GM12878 (cell line): Measurements from ENCODE around the gene RBPJ. TPM values are rescaled to one million over a fixed set of nuclear protein-coding genes. Genes with fewer than 3 reads are reported as not detected.

Source experiments
- ATAC-seq: fragments of 200-7000 bp; cut with Tn5 transposase; 3 replicates; pipeline ENCODE4 v1.9.1; 2020; ENCODE audit warnings: mild to moderate bottlenecking, moderate library complexity
- BruUV-seq: library from RNA; stranded (reverse); fragments of 400-500 nt; replicated peaks from 2 replicates; lab custom pipeline; 2021; lab: Mats Ljungman, UMichigan
- CTCF ChIA-PET: fragments of 300-600 bp; sonication (Branson Sonifier 250); formaldehyde crosslinking; extraction: SDS; loops from one replicate; lab custom pipeline; 2021; ENCODE audit warnings: inconsistent platforms; lab: Yijun Ruan, JAX
- POLR2A ChIA-PET: fragments of 350-600 bp; formaldehyde crosslinking; extraction: SDS; loops from one replicate; lab custom pipeline; 2021; ENCODE audit warnings: inconsistent platforms; lab: Charles Lee
- RAD21 ChIA-PET: fragments of 300-600 bp; sonication (Branson Sonifier 250); formaldehyde crosslinking; loops from one replicate; lab custom pipeline; 2023; ENCODE audit warnings: antibody characterized with exemption; ENCODE audit not compliant: unreplicated experiment; lab: Charles Lee
- SMC1A ChIA-PET: fragments of 300-600 bp; sonication (Branson Sonifier 250); formaldehyde crosslinking; loops from one replicate; lab custom pipeline; 2023; ENCODE audit not compliant: unreplicated experiment, uncharacterized antibody; lab: Charles Lee
- DNase-seq: peaks from one replicate; pipeline ENCODE4 v3.0.0-alpha.2; 2011; ENCODE audit warnings: low read depth, low spot score
- FAIRE-seq: peaks from 3 replicates; lab custom pipeline; 2011; peaks lifted over from hg19 to GRCh38; lab: Jason Lieb, UNC
- H2AFZ ChIP-seq: 2 replicates; pipeline ENCODE4 v1.6.0; 2011; ENCODE audit warnings: low read depth, low read length, control low read depth; ENCODE audit not compliant: control insufficient read depth
- H3K27ac ChIP-seq: 2 replicates; pipeline ENCODE4 v1.5.1; 2011; ENCODE audit warnings: control low read depth; ENCODE audit not compliant: control insufficient read depth, insufficient read depth
- H3K27me3 ChIP-seq, 2 experiments: replicated peaks in 1 of 2; 2 replicates each; pipeline versions ENCODE4 v1.6.0 to v1.6.1; 2011; ENCODE audit warnings: low read length in 1 of 2; ENCODE audit not compliant: control insufficient read depth in 2 of 2, insufficient read depth in 2 of 2
- H3K36me3 ChIP-seq, 2 experiments: 2 replicates each; pipeline ENCODE4 v1.5.1; 2011; ENCODE audit warnings: low read length in 1 of 2; ENCODE audit not compliant: control insufficient read depth in 2 of 2, insufficient read depth in 2 of 2
- H3K4me1 ChIP-seq: 2 replicates; pipeline ENCODE4 v1.6.1; 2011; ENCODE audit warnings: mild to moderate bottlenecking, low read length, moderate library complexity, mixed read lengths; ENCODE audit not compliant: control insufficient read depth, insufficient read depth
- H3K4me2 ChIP-seq: 2 replicates; pipeline ENCODE4 v1.6.0; 2011; ENCODE audit warnings: control low read depth; ENCODE audit not compliant: control insufficient read depth, insufficient read depth
- H3K4me3 ChIP-seq: fragments of 200-600 bp; sonication (generic); 2 replicates; pipeline ENCODE4 v1.5.1; 2016
- H3K79me2 ChIP-seq: 2 replicates; pipeline ENCODE4 v1.6.0; 2011; ENCODE audit warnings: low read length; ENCODE audit not compliant: control insufficient read depth, insufficient read depth
- H3K9ac ChIP-seq: 2 replicates; pipeline ENCODE4 v1.8.0; 2011; ENCODE audit warnings: low read length, control low read depth, mixed read lengths; ENCODE audit not compliant: control insufficient read depth, insufficient read depth
- H3K9me3 ChIP-seq: replicated peaks from 3 replicates; pipeline ENCODE4 v1.5.1; 2011; ENCODE audit warnings: mild to moderate bottlenecking, low read length; ENCODE audit not compliant: control insufficient read depth, insufficient read depth
- H4K20me1 ChIP-seq: 2 replicates; pipeline ENCODE4 v1.6.0; 2011; ENCODE audit not compliant: control insufficient read depth, insufficient read depth
- BHLHE40 ChIP-seq, 2 experiments: fragments of 450-650 bp in 1 of 2; IDR thresholded peaks; 2 replicates each; pipeline ENCODE4 v1.6.1; 2011 to 2017; ENCODE audit warnings: low read depth in 2 of 2, borderline replicate concordance in 1 of 2, improper control_type of control experiment in 1 of 2, low read length in 1 of 2, mild to moderate bottlenecking in 1 of 2
- KAT2A ChIP-seq: conservative IDR thresholded peaks from 2 replicates; pipeline ENCODE4 v1.6.1; 2011; ENCODE audit warnings: low read depth, low read length; ENCODE audit not compliant: control insufficient read depth
- SIN3A ChIP-seq: IDR thresholded peaks from 2 replicates; pipeline ENCODE4 v1.6.1; 2012; ENCODE audit warnings: low read depth, low read length, improper control_type of control experiment
- WGBS: methylation state at CpG from one replicate; pipeline ENCODE4 v1.1.6; 2016; ENCODE audit warnings: low lambda C conversion rate; ENCODE audit not compliant: insufficient replicate concordance, insufficient coverage; ENCODE audit errors: missing lambda C conversion rate; 5-methylcytosine and 5-hydroxymethylcytosine counted together
- in situ Hi-C: fragments of 300-500 bp; cut with MboI; formaldehyde crosslinking; loops from 9 replicates; pipeline ENCODE4 v1.14.3; 2018; ENCODE audit warnings: mixed read lengths
- intact Hi-C: fragments of 100-400 bp; cut with micrococcal nuclease; formaldehyde crosslinking; loops from one replicate; pipeline ENCODE4 v1.14.2; 2022; ENCODE audit not compliant: unreplicated experiment
- polyA plus RNA-seq, 11 experiments: library from polyadenylated mRNA; depleted of rRNA in 4 of 11; unstranded in 6 of 11; stranded (reverse) in 5 of 11; fragments of >200 nt; fragmentation: Nextera tagmentation in 4 of 11; fragmentation: Illumina TruSeq in 1 of 11; extraction: Ambion mirVana in 4 of 11; extraction: Trizol in 1 of 11; gene quantifications; 1 replicate in 1 of 11; 2 replicates in 10 of 11; pipeline versions ENCODE4 v1.2.1 to v1.2.3, GENCODE V29; 2011 to 2016; ENCODE audit warnings: inconsistent platforms in 2 of 11, missing spikeins in 2 of 11, low read depth in 1 of 11
- total RNA-seq, 4 experiments: library from RNA; depleted of rRNA in 3 of 4; stranded (reverse); fragments of >200 nt in 3 of 4; fragmentation: Illumina TruSeq in 1 of 4; extraction: Trizol in 1 of 4; gene quantifications; 2 replicates each; pipeline versions ENCODE4 v1.2.1 to v1.2.3, GENCODE V29; 2013 to 2021
- TF ChIP-seq, protein P1 (sequence below): fragments of 450-650 bp; IDR thresholded peaks from 2 replicates; pipeline ENCODE4 v1.6.1; 2017; ENCODE audit warnings: mild to moderate bottlenecking

RBPJ gene
- total and polyA plus RNA-seq, 10 of the 15 experiments (the other 5 are each of a cell fraction or from before 2014, with no cell fraction given), result 24.5 to 87.6 (median 41.6) TPM

GRCh38 chr4:26433556-26433955 lies 112.7 kb downstream of the RBPJ start:
- no peaks in the 10 kb centered on the region for H3K27me3 ChIP-seq
- FAIRE-seq (no peak), ATAC-seq (no peak)
- RAD21 ChIA-PET, result interaction anchor here (1.4 kb wide), 1 partner anchor 351 kb away, joined by 3 read pairs; no protein-coding TSS in a partner anchor
- in situ Hi-C loops, result no loop called here
- intact Hi-C loops, result no loop called here
- SMC1A ChIA-PET, result interaction anchor here (0.8 to 1.1 kb wide), 2 partner anchors 17 to 105 kb away, joined by 3 read pairs; no protein-coding TSS in a partner anchor
- H2AFZ ChIP-seq, result no peak overlapping the region
- no peak overlapping the region for H3K9ac ChIP-seq
- CTCF ChIA-PET, result interaction anchor here (0.8 to 1.4 kb wide), 5 partner anchors 23 to 576 kb away, joined by 3 read pairs; no protein-coding TSS in a partner anchor
- POLR2A ChIA-PET, result no interaction called here
- H3K4me2 ChIP-seq, result no peak overlapping the region
- TF ChIP-seq BHLHE40 (IDR thresholded peaks at IDR 0.05; ENCODE audit: borderline replicate concordance in 1 of 2, low read depth in 2 of 2, low read length in 1 of 2) (no peak), KAT2A (no peak), SIN3A (no peak)
- TF ChIP-seq, protein P1, sequence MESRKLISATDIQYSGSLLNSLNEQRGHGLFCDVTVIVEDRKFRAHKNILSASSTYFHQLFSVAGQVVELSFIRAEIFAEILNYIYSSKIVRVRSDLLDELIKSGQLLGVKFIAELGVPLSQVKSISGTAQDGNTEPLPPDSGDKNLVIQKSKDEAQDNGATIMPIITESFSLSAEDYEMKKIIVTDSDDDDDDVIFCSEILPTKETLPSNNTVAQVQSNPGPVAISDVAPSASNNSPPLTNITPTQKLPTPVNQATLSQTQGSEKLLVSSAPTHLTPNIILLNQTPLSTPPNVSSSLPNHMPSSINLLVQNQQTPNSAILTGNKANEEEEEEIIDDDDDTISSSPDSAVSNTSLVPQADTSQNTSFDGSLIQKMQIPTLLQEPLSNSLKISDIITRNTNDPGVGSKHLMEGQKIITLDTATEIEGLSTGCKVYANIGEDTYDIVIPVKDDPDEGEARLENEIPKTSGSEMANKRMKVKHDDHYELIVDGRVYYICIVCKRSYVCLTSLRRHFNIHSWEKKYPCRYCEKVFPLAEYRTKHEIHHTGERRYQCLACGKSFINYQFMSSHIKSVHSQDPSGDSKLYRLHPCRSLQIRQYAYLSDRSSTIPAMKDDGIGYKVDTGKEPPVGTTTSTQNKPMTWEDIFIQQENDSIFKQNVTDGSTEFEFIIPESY, result no peak
- TF ChIP-seq, all 136 proteins: peak for 0
- no peaks in the 10 kb centered on the region for H3K79me2 ChIP-seq
- no TSS peak for BruUV-seq
- H3K36me3 ChIP-seq, result peaks cover 4 to 14% of the 10 kb centered on the region in 2 experiments
- DNase-seq, result no peak
- WGBS, result 96% methylated on average over 1 of the region's 1 CpG
- no peaks in the 10 kb centered on the region for H4K20me1 ChIP-seq
- no peaks in the 10 kb centered on the region for H3K4me1 ChIP-seq
- no peak overlapping the region for H3K4me3 ChIP-seq
- H3K27ac ChIP-seq, result no peak overlapping the region
- H3K9me3 ChIP-seq, result no peaks in the 10 kb centered on the region
